ENCODE results near the gene HAT1.

Gene HAT1

DNA sequence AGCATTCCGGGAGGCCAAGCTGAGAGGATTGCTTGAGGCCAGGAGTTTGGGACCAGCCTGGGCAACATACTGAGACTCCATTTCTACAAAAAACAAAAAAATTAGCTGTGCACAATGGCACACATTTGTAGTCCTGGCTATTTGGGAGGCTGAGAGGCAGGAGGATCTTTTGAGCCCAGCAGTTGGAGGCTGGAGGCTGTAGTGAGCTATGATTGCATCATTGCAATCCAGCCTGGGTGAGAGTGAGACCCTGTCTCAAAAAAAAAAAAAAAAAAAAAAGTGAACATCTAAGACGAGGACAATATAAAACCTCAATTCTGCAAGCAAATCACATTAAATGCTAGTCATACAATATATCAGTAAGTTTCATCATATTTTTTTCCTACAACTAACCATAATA lies 2.8 kb upstream of the HAT1 start:
- no peak for DNase-seq (ENCODE audit: low read depth, low spot score)

DNA sequence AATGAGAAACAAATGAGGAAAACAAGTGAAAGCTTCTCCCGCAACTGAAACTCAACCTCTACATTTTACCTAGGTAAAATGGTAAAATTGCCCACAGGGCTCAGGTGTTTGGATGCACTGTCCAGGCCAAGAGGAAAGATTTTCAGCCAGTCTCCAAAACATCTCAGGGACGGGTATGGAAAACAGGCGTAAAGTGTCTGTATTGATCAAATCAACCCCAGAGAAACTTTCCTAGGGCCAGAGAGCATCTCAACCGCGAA lies 361 bp upstream of the HAT1 start:
- no peak for DNase-seq (ENCODE audit: low read depth, low spot score)

GRCh38 chr2:171923206-171923605 lies 945 bp downstream of the HAT1 start:
- no peak for DNase-seq (ENCODE audit: low read depth, low spot score)

DNA sequence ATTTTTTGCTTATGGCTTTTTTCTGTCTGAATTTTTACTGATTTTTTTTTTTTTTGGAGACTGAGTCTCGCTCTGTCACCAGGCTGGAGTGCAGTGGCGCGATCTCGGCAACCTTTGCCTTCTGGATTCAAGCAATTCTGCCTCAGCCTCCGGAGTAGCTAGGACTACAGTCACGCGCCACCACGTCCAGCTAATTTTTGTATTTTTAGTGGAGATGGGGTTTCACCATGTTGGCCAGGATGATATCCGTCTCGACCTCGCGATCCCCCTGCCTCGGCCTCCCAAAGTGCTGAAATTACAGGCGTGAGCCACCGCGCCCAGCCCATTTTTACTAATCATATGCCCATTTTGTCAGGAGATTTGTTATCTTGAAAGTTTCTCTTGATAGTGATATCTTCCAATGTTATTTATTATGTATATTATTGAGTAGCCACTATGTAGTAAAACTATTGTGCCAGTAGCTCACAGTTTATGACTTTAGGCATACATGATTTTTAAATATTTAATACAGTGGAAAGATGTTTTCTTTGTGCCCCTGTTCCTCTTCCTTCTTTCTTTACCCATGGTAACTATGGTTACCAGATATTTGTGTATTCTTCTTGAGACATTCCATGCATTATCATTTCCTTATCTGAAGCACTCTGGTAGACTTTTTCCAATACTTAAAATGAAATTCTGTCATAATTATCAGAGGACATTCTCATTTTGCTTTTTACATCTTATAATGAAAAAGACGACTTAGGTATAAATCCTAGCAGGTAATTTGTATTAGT lies 2.1 kb downstream of the HAT1 start:
- no peak for DNase-seq (ENCODE audit: low read depth, low spot score)

- DNase-seq (ENCODE audit: low read depth, low spot score): no peak
Observed at GRCh38 chr2:171930385-171930784, 8.1 kb downstream of the HAT1 start.

DNA sequence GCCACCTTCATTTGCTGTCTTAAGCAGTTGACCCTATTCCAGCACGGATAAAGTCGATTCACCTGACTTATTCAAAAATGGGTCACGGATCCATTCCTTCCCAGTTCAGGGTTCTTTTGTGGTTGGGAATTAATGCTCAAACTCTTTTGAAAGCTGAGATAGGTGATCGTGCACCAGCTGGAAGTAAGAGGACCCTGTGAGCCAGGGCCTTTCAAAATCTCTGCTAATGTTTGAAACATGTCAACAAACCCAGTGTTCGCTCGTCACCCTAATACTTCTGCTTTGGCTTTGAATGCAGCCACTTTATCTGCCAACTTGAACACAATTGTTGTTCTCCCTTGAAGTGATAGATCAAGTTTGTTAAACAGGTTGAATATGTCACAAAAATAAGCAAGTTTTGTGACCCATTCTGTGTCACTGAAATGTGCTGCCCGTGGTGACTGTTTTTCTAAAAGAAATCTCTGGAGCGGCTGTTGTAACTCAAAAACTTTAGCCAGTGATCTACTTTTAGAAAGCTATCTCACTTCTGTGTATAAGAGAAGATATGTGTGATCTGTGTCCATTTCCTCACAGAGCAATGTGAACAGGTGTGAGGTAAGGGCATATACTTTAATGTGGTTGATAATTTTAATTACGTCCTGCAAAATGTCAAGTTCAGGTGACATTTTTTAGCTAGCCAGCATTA lies 16.9 kb downstream of the HAT1 start:
- no peak for DNase-seq (ENCODE audit: low read depth, low spot score)

- no peak for DNase-seq (ENCODE audit: low read depth, low spot score)
Observed at GRCh38 chr2:171939743-171940071, 17.4 kb downstream of the HAT1 start.

GRCh38 chr2:171941316-171941699 lies 19.0 kb downstream of the HAT1 start:
- DNase-seq (ENCODE audit: low read depth, low spot score): no peak

DNA sequence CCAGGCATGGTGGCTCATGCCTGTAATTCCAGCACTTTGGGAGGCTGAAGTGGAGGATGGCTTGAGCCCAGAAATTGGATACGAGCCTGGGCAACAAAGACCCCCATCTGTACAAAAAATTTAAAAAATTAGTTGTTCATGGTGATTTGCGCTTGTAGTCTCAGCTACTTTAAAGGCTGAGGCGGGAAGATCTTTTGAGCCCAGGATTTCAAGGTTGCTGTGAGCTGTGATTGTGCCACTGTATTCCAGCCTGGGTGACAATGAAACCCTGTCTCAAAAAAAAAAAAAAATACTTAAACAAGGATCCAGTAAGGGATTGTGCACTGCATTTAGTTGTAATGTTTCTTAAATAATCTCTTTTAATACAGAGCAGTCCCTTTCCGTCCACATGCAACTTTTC lies 21.6 kb downstream of the HAT1 start:
- no peak for DNase-seq (ENCODE audit: low read depth, low spot score)

- no peak for DNase-seq (ENCODE audit: low read depth, low spot score)
Observed at GRCh38 chr2:171952276-171952675, 30.0 kb downstream of the HAT1 start.

DNA sequence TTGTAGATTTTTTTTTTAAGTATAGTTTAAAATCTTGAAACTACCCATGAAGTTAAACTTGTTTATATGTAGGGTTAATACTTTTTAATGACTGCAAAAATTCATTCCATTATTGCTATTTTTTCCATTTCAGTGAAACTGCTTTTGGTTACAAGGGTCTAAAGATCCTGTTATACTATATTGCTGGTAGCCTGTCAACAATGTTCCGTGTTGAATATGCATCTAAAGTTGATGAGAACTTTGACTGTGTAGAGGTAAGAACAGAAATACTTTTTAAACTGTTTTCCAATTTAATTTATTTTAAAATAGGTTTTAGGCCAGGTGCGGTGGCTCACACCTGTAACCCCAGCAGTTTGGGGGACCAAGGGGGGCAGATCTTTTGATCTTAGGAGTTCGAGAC lies 30.5 kb downstream of the HAT1 start:
- DNase-seq (ENCODE audit: low read depth, low spot score): no peak

GRCh38 chr2:171956135-171956825 lies 34.0 kb downstream of the HAT1 start:
- no peak for DNase-seq (ENCODE audit: low read depth, low spot score)

DNA sequence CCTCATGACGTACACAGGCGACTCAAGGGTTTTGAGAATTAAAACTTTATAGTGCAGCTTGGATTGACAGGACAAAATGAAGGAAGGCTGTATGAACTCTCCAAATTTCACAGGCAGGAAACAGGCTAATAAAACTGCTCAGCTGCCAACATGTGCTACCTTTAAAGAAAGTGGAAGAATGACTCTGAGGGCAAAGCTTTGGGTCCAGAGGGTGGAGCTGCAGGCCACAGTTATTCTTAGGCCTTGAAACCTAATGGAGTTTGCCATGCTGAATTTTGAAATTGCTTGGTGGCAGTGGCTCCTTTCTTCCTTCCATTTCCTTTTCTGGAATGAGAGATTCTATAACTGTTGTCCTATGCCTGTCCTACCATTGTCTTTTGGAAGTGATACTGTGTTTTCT lies 34.8 kb downstream of the HAT1 start:
- DNase-seq (ENCODE audit: low read depth, low spot score): no peak

DNA sequence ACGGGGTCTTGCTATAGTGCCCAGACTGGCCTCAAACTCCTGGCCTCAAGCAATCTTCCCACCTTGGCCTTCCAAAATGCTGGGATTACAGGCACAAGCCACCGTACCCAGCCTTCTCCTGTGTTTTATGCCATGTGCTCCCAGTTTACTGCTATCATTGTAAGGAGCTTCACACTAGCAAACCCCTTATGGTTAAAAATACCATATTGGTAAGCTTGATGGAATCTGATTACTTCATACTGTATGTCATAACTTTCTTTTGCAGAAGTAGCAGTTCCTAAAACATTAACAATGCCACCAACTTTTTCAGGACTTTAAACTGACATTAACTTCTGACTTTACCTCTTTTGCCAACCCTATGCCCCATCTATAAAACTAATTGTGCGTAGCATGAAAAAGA lies 36.2 kb downstream of the HAT1 start:
- DNase-seq (ENCODE audit: low read depth, low spot score): no peak

DNA sequence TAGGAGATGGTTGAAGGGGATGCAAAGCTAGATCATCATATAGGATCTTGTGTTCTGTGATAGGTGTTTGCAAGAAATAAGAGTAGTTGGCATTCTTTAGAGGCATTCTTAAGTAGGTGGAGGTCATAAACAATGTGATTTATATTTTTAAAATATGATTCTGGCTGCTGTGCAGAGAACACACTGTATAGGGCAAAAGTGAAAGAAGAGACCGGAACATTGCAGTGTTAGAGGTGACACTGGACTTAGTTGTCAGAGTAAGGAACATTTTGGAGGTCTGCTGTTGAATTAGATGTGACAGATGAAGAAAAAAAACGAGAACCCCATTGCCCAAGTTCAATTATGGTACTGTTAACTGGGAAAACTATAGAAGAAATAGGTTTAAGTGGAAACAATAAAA lies 37.7 kb downstream of the HAT1 start:
- DNase-seq (ENCODE audit: low read depth, low spot score): no peak

DNA sequence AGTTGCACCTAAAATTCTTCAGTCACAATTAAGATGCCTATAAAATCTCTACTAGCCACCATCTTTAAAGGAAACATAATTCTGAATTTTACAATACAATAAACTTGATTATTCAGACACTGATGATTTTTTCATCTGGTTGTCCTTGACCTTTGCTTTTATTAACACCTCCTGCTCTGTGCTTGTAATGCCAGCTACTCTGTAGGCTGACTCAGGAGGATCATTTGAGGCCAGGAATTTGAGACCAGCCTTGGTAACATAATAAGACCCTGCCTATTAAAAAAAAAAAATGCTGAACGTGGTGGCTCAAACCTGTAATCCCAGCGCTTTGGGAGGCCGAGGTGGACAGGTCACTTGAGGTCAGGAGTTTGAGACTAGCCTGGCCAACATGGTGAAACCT lies 38.3 kb downstream of the HAT1 start:
- no peak for DNase-seq (ENCODE audit: low read depth, low spot score)

GRCh38 chr2:171963198-171963597 lies 40.9 kb downstream of the HAT1 start:
- DNase-seq (ENCODE audit: low read depth, low spot score): no peak

- DNase-seq (ENCODE audit: low read depth, low spot score): no peak
Observed at GRCh38 chr2:171964308-171964707, 42.0 kb downstream of the HAT1 start.

- no peak for DNase-seq (ENCODE audit: low read depth, low spot score)
Observed at GRCh38 chr2:171965238-171965637, 43.0 kb downstream of the HAT1 start.

- no peak for DNase-seq (ENCODE audit: low read depth, low spot score)
Observed at GRCh38 chr2:171965661-171966060, 43.4 kb downstream of the HAT1 start.

- DNase-seq (ENCODE audit: low read depth, low spot score): no peak
Observed at GRCh38 chr2:171966235-171966634, 44.0 kb downstream of the HAT1 start.

DNA sequence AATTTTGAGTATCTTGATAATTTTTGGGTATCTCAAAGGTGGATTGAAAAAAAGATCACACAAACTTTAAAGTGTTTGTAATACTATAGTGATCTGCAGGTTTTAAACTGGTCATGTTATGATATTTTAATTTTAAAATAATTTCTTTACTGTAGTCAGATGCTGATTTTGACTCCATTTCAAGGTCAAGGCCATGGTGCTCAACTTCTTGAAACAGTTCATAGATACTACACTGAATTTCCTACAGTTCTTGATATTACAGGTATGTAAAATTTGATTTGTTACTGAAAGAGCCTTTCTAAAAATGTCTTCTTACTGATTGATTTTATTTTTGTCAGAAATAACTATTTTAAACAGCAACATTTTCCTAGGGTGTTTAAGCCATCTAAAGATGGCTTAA lies 44.4 kb downstream of the HAT1 start:
- no peak for DNase-seq (ENCODE audit: low read depth, low spot score)

- no peak for DNase-seq (ENCODE audit: low read depth, low spot score)
Observed at GRCh38 chr2:171968509-171968908, 46.2 kb downstream of the HAT1 start.

Data from iPS DF 19.7 (cell line).